ENCODE data around the gene ZNF341. TPM values are rescaled to one million over a fixed set of nuclear protein-coding genes. Genes with fewer than 3 reads are reported as not detected.

The ZNF341 gene
- polyA plus RNA-seq, 1 donor from 2014 or later: 1.2 TPM

- Histone ChIP-seq H3K4me2 (ENCODE audit: low read length) (no peak overlapping the region), H3F3A (ENCODE audit: insufficient read depth, low read length, poor library complexity, severe bottlenecking) (no peaks in the 10 kb centered on the region), H4K20me1 (ENCODE audit: insufficient read depth) (no peaks in the 10 kb centered on the region), H3K36me3 (ENCODE audit: insufficient read depth, low read length) (no peaks in the 10 kb centered on the region), H3K4me3 (ENCODE audit: low read length) (no peak overlapping the region), H3K27me3 (ENCODE audit: insufficient read depth, low read depth, low read length) (no peaks in the 10 kb centered on the region), H3K27ac (ENCODE audit: low read length) (no peak overlapping the region), H3K9ac (ENCODE audit: low read length) (no peak overlapping the region), H3K9me3 (ENCODE audit: low read length) (no peaks in the 10 kb centered on the region), H3K9me2 (ENCODE audit: insufficient read depth, low read length) (no peaks in the 10 kb centered on the region), H3K79me2 (replicated peaks; ENCODE audit: insufficient read depth, low read length) (no peaks in the 10 kb centered on the region), H2AFZ (ENCODE audit: low read depth, low read length) (no peak overlapping the region)
- TF ChIP-seq MXI1 (conservative IDR thresholded peaks at IDR 0.05; ENCODE audit: poor library complexity, severe bottlenecking) (no peak), RAD21 (conservative IDR thresholded peaks at IDR 0.05) (no peak), SMC3 (conservative IDR thresholded peaks at IDR 0.05; ENCODE audit: poor library complexity) (no peak), TAF1 (IDR thresholded peaks at IDR 0.05; ENCODE audit: low read depth) (no peak), REST (IDR thresholded peaks at IDR 0.05; ENCODE audit: borderline replicate concordance) (no peak), POLR2AphosphoS5 (IDR thresholded peaks at IDR 0.05) (no peak), EP300 (conservative IDR thresholded peaks at IDR 0.05; ENCODE audit: poor library complexity, severe bottlenecking) (no peak), EZH2 (IDR thresholded peaks at IDR 0.05; ENCODE audit: borderline replicate concordance, insufficient read depth, low read length, poor library complexity, severe bottlenecking) (no peak)
- TF ChIP-seq, protein P1, sequence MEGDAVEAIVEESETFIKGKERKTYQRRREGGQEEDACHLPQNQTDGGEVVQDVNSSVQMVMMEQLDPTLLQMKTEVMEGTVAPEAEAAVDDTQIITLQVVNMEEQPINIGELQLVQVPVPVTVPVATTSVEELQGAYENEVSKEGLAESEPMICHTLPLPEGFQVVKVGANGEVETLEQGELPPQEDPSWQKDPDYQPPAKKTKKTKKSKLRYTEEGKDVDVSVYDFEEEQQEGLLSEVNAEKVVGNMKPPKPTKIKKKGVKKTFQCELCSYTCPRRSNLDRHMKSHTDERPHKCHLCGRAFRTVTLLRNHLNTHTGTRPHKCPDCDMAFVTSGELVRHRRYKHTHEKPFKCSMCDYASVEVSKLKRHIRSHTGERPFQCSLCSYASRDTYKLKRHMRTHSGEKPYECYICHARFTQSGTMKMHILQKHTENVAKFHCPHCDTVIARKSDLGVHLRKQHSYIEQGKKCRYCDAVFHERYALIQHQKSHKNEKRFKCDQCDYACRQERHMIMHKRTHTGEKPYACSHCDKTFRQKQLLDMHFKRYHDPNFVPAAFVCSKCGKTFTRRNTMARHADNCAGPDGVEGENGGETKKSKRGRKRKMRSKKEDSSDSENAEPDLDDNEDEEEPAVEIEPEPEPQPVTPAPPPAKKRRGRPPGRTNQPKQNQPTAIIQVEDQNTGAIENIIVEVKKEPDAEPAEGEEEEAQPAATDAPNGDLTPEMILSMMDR (IDR thresholded peaks at IDR 0.05; ENCODE audit: poor library complexity, severe bottlenecking): no peak
Observed at GRCh38 chr20:33787253-33787891, 55.6 kb downstream of the ZNF341 start.

DNA sequence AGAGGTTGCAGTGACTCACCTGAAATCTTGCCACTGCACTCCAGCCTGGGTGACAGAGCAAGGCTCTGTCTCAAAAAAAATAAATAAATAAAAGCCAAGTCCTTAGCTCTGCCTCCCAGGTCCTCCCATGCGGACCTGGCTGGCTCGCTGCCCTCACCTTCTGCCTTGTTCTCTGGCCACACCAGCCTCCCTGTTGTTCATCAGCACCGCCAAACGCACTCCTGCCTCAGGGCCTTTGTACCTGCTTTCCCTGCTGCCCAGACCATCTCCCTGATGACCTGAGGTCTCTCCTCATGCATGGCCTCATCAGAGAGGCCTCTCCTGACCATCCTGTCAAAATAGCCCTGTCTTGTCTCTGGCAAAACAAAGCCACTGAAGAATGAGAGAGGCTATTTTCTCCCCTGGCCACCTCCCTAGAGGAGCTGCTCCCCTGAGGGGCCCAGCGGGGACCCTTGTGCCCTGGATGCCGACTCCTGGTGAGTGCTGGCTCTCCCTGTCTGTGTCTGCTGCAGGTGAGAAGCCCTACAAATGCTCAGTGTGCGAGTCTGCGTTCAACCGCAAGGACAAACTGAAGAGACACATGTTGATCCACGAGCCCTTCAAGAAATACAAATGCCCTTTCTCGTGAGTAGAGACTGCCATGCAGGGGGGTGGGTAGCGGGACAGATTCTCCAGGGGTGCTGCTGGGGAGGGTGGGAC lies 56.7 kb downstream of the ZNF341 start:
- no peak overlapping the region for H2AFZ ChIP-seq (ENCODE audit: low read depth, low read length)
- H3K9me3 ChIP-seq (ENCODE audit: low read length): no peaks in the 10 kb centered on the region
- H3K79me2 ChIP-seq (replicated peaks; ENCODE audit: insufficient read depth, low read length): no peaks in the 10 kb centered on the region
- no peak overlapping the region for H3K4me3 ChIP-seq (ENCODE audit: low read length)
- no peaks in the 10 kb centered on the region for H3K36me3 ChIP-seq (ENCODE audit: insufficient read depth, low read length)
- no peaks in the 10 kb centered on the region for H3F3A ChIP-seq (ENCODE audit: insufficient read depth, low read length, poor library complexity, severe bottlenecking)
- no peaks in the 10 kb centered on the region for H3K27me3 ChIP-seq (ENCODE audit: insufficient read depth, low read depth, low read length)
- no peaks in the 10 kb centered on the region for H4K20me1 ChIP-seq (ENCODE audit: insufficient read depth)
- no peak overlapping the region for H3K27ac ChIP-seq (ENCODE audit: low read length)
- H3K4me2 ChIP-seq (ENCODE audit: low read length): no peak overlapping the region
- no peaks in the 10 kb centered on the region for H3K9me2 ChIP-seq (ENCODE audit: insufficient read depth, low read length)
- TF ChIP-seq MXI1 (conservative IDR thresholded peaks at IDR 0.05; ENCODE audit: poor library complexity, severe bottlenecking) (no peak), EZH2 (IDR thresholded peaks at IDR 0.05; ENCODE audit: borderline replicate concordance, insufficient read depth, low read length, poor library complexity, severe bottlenecking) (no peak), TAF1 (IDR thresholded peaks at IDR 0.05; ENCODE audit: low read depth) (no peak), EP300 (conservative IDR thresholded peaks at IDR 0.05; ENCODE audit: poor library complexity, severe bottlenecking) (no peak), RAD21 (conservative IDR thresholded peaks at IDR 0.05) (no peak), REST (IDR thresholded peaks at IDR 0.05; ENCODE audit: borderline replicate concordance) (no peak), SMC3 (conservative IDR thresholded peaks at IDR 0.05; ENCODE audit: poor library complexity) (no peak), POLR2AphosphoS5 (IDR thresholded peaks at IDR 0.05) (no peak)
- TF ChIP-seq, protein P1 (IDR thresholded peaks at IDR 0.05; ENCODE audit: poor library complexity, severe bottlenecking): no peak
- no peak overlapping the region for H3K9ac ChIP-seq (ENCODE audit: low read length)

Measured in neural cell (in vitro differentiated cells).